PC-9 (cell line): Measurements from ENCODE around the gene CYBA. TPM values are rescaled to one million over a fixed set of nuclear protein-coding genes. Genes with fewer than 3 reads are reported as not detected.

Source experiments
- BruUV-seq: library from RNA; stranded (reverse); fragments of 400-500 nt; replicated peaks from 2 replicates; lab custom pipeline; 2021; lab: Mats Ljungman, UMichigan
- CTCF ChIA-PET: fragments of 300-600 bp; sonication (Branson Sonifier 250); formaldehyde crosslinking; loops from one replicate; lab custom pipeline; 2022; ENCODE audit warnings: antibody characterized with exemption; lab: Charles Lee
- POLR2A ChIA-PET: fragments of 300-600 bp; sonication (Branson Sonifier 250); formaldehyde crosslinking; loops from one replicate; lab custom pipeline; 2022; ENCODE audit warnings: antibody characterized with exemption; ENCODE audit not compliant: unreplicated experiment; lab: Charles Lee
- DNase-seq, 2 experiments: peaks; one replicate each; pipeline versions ENCODE4 v3.0.0 to v3.0.0-alpha.2; 2015 to 2022; ENCODE audit warnings: mixed read lengths in 1 of 2
- H2AFZ ChIP-seq: fragments of 200-600 bp; sonication (generic); 2 replicates; pipeline ENCODE4 v1.8.1; 2017; ENCODE audit warnings: antibody characterized with exemption
- H3F3A ChIP-seq: fragments of 200-600 bp; sonication (generic); 2 replicates; pipeline ENCODE4 v1.8.1; 2017; ENCODE audit warnings: antibody characterized with exemption, mild to moderate bottlenecking, low read depth; ENCODE audit not compliant: insufficient read depth
- H3K27ac ChIP-seq: fragments of 200-600 bp; sonication (generic); 2 replicates; pipeline ENCODE4 v1.6.1; 2016; ENCODE audit warnings: mixed run types
- H3K27me3 ChIP-seq: fragments of 200-600 bp; sonication (generic); 2 replicates; pipeline ENCODE4 v1.6.1; 2016; ENCODE audit warnings: low read depth, mixed run types; ENCODE audit not compliant: insufficient read depth
- H3K36me3 ChIP-seq: fragments of 200-600 bp; sonication (generic); 2 replicates; pipeline ENCODE4 v1.6.1; 2016; ENCODE audit warnings: low read depth, mixed run types
- H3K4me1 ChIP-seq: fragments of 200-600 bp; sonication (generic); replicated peaks from 2 replicates; pipeline ENCODE4 v1.6.1; 2016; ENCODE audit warnings: mixed run types; ENCODE audit not compliant: insufficient read depth
- H3K4me2 ChIP-seq: fragments of 200-600 bp; sonication (generic); 2 replicates; pipeline ENCODE4 v1.6.1; 2017; ENCODE audit warnings: mixed run types
- H3K4me3 ChIP-seq: fragments of 200-600 bp; sonication (generic); 2 replicates; pipeline ENCODE4 v1.6.1; 2016; ENCODE audit warnings: mixed run types
- H3K79me2 ChIP-seq: fragments of 200-600 bp; sonication (generic); 2 replicates; pipeline ENCODE4 v1.6.1; 2017; ENCODE audit warnings: low read depth, mixed run types
- H3K9me2 ChIP-seq: fragments of 200-600 bp; sonication (generic); 2 replicates; pipeline ENCODE4 v1.8.1; 2017; ENCODE audit warnings: mild to moderate bottlenecking; ENCODE audit not compliant: insufficient read depth
- H3K9me3 ChIP-seq: fragments of 200-600 bp; sonication (generic); 2 replicates; pipeline ENCODE4 v1.8.1; 2016; ENCODE audit warnings: low read depth; ENCODE audit not compliant: insufficient read depth
- H4K20me1 ChIP-seq: fragments of 200-600 bp; sonication (generic); 2 replicates; pipeline ENCODE4 v1.8.1; 2017; ENCODE audit not compliant: insufficient read depth
- EZH2 ChIP-seq: fragments of 200-600 bp; sonication (generic); IDR thresholded peaks from 2 replicates; pipeline ENCODE4 v1.8.0; 2017; ENCODE audit warnings: antibody characterized with exemption, low read depth
- intact Hi-C: fragments of 100-400 bp; cut with micrococcal nuclease; formaldehyde crosslinking; loops from one replicate; pipeline ENCODE4 v1.10.0; 2022; ENCODE audit not compliant: unreplicated experiment
- total RNA-seq: library from RNA; stranded (reverse); gene quantifications from 2 replicates; pipeline ENCODE4 v1.2.3, GENCODE V29; 2021
- TF ChIP-seq, protein P1 (sequence below): fragments of 200-600 bp; sonication (generic); conservative IDR thresholded peaks from 2 replicates; pipeline ENCODE4 v1.6.1; 2017; ENCODE audit warnings: mixed run types, antibody characterized with exemption, mild to moderate bottlenecking, moderate library complexity

Gene CYBA
- total RNA-seq, 1 experiment from 2014 or later = 8.0 TPM

DNA sequence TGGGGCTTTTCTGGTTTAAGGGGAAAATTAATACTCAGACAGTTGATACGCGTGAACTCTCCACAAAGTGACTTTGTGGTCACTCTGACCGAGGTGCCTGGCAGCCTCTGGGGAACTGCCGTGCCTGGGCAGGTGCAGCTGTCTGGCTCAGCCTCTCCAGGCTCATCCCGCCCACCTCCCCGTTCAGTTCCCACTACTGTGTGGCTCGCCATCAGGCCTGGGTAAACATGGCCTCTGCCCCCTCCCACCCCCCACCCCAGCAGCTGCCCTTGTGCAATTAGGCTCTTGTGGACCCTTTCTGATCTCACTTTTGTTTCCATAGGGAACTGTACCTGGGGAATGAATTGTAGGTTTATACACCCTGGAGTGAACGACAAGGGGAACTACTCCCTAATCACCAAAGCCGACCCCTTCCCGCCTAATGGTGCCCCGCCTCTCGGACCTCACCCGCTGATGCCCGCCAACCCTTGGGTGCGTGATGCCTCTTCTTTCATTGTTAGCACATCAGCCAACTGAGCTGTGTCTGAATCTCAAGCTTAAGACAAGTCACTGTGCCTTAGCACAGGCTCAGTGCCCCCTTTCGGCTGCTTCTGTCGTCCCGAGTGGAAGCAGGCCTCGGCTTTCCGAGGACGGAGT lies 52.9 kb downstream of the CYBA start:
- Histone ChIP-seq H3F3A (no peaks in the 10 kb centered on the region), H3K36me3 (peaks cover 9% of the 10 kb centered on the region; the same call in 1 of the 2 replicates), H3K79me2 (no peaks in the 10 kb centered on the region), H3K9me3 (no peaks in the 10 kb centered on the region), H4K20me1 (peaks cover 7% of the 10 kb centered on the region), H3K27me3 (no peaks in the 10 kb centered on the region), H3K27ac (no peak overlapping the region), H3K9me2 (no peaks in the 10 kb centered on the region), H3K4me2 (no peak overlapping the region), H2AFZ (no peak overlapping the region), H3K4me3 (no peak overlapping the region), H3K4me1 (no peaks in the 10 kb centered on the region)
- BruUV-seq = no TSS peak
- no peak for DNase-seq
- ChIA-PET POLR2A (no interaction called here), CTCF (interaction anchor here (0.6 kb wide), 1 partner anchor 57 kb away, joined by 4 read pairs; no protein-coding TSS in a partner anchor)
- TF ChIP-seq, protein P1, sequence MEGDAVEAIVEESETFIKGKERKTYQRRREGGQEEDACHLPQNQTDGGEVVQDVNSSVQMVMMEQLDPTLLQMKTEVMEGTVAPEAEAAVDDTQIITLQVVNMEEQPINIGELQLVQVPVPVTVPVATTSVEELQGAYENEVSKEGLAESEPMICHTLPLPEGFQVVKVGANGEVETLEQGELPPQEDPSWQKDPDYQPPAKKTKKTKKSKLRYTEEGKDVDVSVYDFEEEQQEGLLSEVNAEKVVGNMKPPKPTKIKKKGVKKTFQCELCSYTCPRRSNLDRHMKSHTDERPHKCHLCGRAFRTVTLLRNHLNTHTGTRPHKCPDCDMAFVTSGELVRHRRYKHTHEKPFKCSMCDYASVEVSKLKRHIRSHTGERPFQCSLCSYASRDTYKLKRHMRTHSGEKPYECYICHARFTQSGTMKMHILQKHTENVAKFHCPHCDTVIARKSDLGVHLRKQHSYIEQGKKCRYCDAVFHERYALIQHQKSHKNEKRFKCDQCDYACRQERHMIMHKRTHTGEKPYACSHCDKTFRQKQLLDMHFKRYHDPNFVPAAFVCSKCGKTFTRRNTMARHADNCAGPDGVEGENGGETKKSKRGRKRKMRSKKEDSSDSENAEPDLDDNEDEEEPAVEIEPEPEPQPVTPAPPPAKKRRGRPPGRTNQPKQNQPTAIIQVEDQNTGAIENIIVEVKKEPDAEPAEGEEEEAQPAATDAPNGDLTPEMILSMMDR = no peak
- no peak for TF ChIP-seq EZH2
- intact Hi-C loops = no loop called here

DNA sequence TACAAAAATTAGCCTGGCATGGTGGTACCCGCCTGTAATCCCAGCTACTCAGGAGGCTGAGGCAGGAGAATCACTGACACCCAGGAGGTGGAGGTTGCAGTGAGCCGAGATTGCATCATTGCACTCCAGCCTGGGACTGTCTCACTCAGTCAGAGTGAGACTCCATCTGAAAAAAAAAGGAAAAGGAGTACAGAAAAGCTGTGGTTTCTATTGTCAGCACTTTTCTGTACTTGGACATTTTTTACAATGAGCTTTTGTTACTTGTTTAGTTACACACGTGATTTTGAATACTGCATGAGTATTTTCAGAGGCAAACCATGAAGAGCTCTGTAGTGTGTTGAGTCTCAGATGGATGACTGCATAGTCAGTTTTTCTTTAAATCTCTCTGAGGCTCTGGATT lies 54.4 kb downstream of the CYBA start:
- CTCF ChIA-PET = no interaction called here
- POLR2A ChIA-PET = no interaction called here
- H3K9me2 ChIP-seq = no peaks in the 10 kb centered on the region
- BruUV-seq = no TSS peak
- H3K4me1 ChIP-seq = no peaks in the 10 kb centered on the region
- H2AFZ ChIP-seq = no peak overlapping the region
- H3F3A ChIP-seq = no peaks in the 10 kb centered on the region
- no peak overlapping the region for H3K4me3 ChIP-seq
- no peak overlapping the region for H3K27ac ChIP-seq
- DNase-seq = no peak
- no peaks in the 10 kb centered on the region for H3K9me3 ChIP-seq
- intact Hi-C loops = no loop called here
- no peaks in the 10 kb centered on the region for H3K27me3 ChIP-seq
- H4K20me1 ChIP-seq = peaks cover 9% of the 10 kb centered on the region
- TF ChIP-seq, protein P1 = no peak
- no peak for TF ChIP-seq EZH2
- H3K4me2 ChIP-seq = no peak overlapping the region
- peaks cover 9% of the 10 kb centered on the region; the same call in 1 of the 2 replicates for H3K36me3 ChIP-seq
- H3K79me2 ChIP-seq = no peaks in the 10 kb centered on the region

DNA sequence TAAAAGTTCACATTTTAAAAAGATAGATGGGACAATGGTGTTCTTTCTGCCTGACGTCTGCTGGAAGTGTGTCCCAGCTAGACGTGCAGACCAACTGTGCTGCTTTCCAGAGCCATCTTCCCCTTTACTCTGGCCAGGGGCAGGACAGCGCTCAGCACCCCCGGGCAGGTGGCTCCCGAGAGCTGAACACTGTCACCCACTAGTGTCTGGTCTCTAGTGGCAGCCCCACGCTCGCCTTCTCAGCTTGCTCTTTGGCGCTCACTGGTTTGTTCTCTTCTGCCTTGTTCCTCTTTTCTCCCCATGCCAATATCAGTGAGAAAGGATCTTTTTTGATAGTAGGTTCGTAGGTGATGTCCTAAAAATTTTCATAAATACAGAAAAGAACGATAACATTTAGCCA lies 54.9 kb downstream of the CYBA start:
- Histone ChIP-seq H3K9me2 (no peaks in the 10 kb centered on the region), H3K27me3 (no peaks in the 10 kb centered on the region), H3F3A (no peaks in the 10 kb centered on the region), H3K9me3 (no peaks in the 10 kb centered on the region), H3K36me3 (peaks cover 9% of the 10 kb centered on the region; the same call in 1 of the 2 replicates), H3K4me2 (no peak overlapping the region), H3K79me2 (no peaks in the 10 kb centered on the region), H3K4me3 (no peak overlapping the region), H3K27ac (no peak overlapping the region), H2AFZ (no peak overlapping the region), H3K4me1 (no peaks in the 10 kb centered on the region), H4K20me1 (peaks cover 9% of the 10 kb centered on the region)
- TF ChIP-seq, protein P1 = no peak
- TF ChIP-seq EZH2 = no peak
- ChIA-PET POLR2A (no interaction called here), CTCF (interaction anchor here (0.6 kb wide), 1 partner anchor 8 kb away, joined by 7 read pairs; no protein-coding TSS in a partner anchor)
- DNase-seq = no peak
- intact Hi-C loops = no loop called here
- BruUV-seq = no TSS peak
